PFSK-1 (cell line): Measurements from ENCODE around the gene LAT.

Experiments
- POLR2AphosphoS5 ChIP-seq: IDR thresholded peaks from 2 replicates; pipeline ENCODE4 v1.6.1; 2012; ENCODE audit warnings: low read depth, mild to moderate bottlenecking, control low read depth, low read length, moderate library complexity
- TAF1 ChIP-seq: IDR thresholded peaks from 2 replicates; pipeline ENCODE4 v1.6.1; 2012; ENCODE audit warnings: low read length, control low read depth, borderline replicate concordance; ENCODE audit not compliant: insufficient read depth
- TF ChIP-seq, protein P1 (sequence below), 2 experiments: IDR thresholded peaks; 2 replicates each; pipeline versions ENCODE4 v1.6.1 to v1.8.0; 2011 to 2012; ENCODE audit warnings: low read depth in 2 of 2, low read length in 2 of 2, control low read depth in 1 of 2, inconsistent platforms in 1 of 2, mild to moderate bottlenecking in 1 of 2, moderate library complexity in 1 of 2; ENCODE audit not compliant: insufficient read depth in 1 of 2

- no peak for TF ChIP-seq POLR2AphosphoS5
- no peak for TF ChIP-seq TAF1
- TF ChIP-seq, protein P1, sequence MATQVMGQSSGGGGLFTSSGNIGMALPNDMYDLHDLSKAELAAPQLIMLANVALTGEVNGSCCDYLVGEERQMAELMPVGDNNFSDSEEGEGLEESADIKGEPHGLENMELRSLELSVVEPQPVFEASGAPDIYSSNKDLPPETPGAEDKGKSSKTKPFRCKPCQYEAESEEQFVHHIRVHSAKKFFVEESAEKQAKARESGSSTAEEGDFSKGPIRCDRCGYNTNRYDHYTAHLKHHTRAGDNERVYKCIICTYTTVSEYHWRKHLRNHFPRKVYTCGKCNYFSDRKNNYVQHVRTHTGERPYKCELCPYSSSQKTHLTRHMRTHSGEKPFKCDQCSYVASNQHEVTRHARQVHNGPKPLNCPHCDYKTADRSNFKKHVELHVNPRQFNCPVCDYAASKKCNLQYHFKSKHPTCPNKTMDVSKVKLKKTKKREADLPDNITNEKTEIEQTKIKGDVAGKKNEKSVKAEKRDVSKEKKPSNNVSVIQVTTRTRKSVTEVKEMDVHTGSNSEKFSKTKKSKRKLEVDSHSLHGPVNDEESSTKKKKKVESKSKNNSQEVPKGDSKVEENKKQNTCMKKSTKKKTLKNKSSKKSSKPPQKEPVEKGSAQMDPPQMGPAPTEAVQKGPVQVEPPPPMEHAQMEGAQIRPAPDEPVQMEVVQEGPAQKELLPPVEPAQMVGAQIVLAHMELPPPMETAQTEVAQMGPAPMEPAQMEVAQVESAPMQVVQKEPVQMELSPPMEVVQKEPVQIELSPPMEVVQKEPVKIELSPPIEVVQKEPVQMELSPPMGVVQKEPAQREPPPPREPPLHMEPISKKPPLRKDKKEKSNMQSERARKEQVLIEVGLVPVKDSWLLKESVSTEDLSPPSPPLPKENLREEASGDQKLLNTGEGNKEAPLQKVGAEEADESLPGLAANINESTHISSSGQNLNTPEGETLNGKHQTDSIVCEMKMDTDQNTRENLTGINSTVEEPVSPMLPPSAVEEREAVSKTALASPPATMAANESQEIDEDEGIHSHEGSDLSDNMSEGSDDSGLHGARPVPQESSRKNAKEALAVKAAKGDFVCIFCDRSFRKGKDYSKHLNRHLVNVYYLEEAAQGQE (IDR thresholded peaks at IDR 0.05; ENCODE audit: insufficient read depth in 1 of 2, low read depth in 2 of 2, low read length in 2 of 2), result no peak
Measured at GRCh38 chr16:28985211-28986041, 574 bp downstream of the LAT start.
